GM12878 (cell line): ENCODE data around the gene IL1RL2. TPM values are rescaled to one million over a fixed set of nuclear protein-coding genes. Genes with fewer than 3 reads are reported as not detected.

Experiments used
- ATAC-seq: fragments of 200-7000 bp; cut with Tn5 transposase; 3 replicates; pipeline ENCODE4 v1.9.1; 2020; ENCODE audit warnings: mild to moderate bottlenecking, moderate library complexity
- BruUV-seq: library from RNA; stranded (reverse); fragments of 400-500 nt; replicated peaks from 2 replicates; lab custom pipeline; 2021; lab: Mats Ljungman, UMichigan
- CTCF ChIA-PET: fragments of 300-600 bp; sonication (Branson Sonifier 250); formaldehyde crosslinking; extraction: SDS; loops from one replicate; lab custom pipeline; 2021; ENCODE audit warnings: inconsistent platforms; lab: Yijun Ruan, JAX
- POLR2A ChIA-PET: fragments of 350-600 bp; formaldehyde crosslinking; extraction: SDS; loops from one replicate; lab custom pipeline; 2021; ENCODE audit warnings: inconsistent platforms; lab: Charles Lee
- RAD21 ChIA-PET: fragments of 300-600 bp; sonication (Branson Sonifier 250); formaldehyde crosslinking; loops from one replicate; lab custom pipeline; 2023; ENCODE audit warnings: antibody characterized with exemption; ENCODE audit not compliant: unreplicated experiment; lab: Charles Lee
- SMC1A ChIA-PET: fragments of 300-600 bp; sonication (Branson Sonifier 250); formaldehyde crosslinking; loops from one replicate; lab custom pipeline; 2023; ENCODE audit not compliant: unreplicated experiment, uncharacterized antibody; lab: Charles Lee
- DNase-seq: peaks from one replicate; pipeline ENCODE4 v3.0.0-alpha.2; 2011; ENCODE audit warnings: low read depth, low spot score
- FAIRE-seq: peaks from 3 replicates; lab custom pipeline; 2011; peaks lifted over from hg19 to GRCh38; lab: Jason Lieb, UNC
- H2AFZ ChIP-seq: 2 replicates; pipeline ENCODE4 v1.6.0; 2011; ENCODE audit warnings: low read depth, low read length, control low read depth; ENCODE audit not compliant: control insufficient read depth
- H3K27ac ChIP-seq: 2 replicates; pipeline ENCODE4 v1.5.1; 2011; ENCODE audit warnings: control low read depth; ENCODE audit not compliant: control insufficient read depth, insufficient read depth
- H3K27me3 ChIP-seq, 2 experiments: replicated peaks in 1 of 2; 2 replicates each; pipeline versions ENCODE4 v1.6.0 to v1.6.1; 2011; ENCODE audit warnings: low read length in 1 of 2; ENCODE audit not compliant: control insufficient read depth in 2 of 2, insufficient read depth in 2 of 2
- H3K36me3 ChIP-seq, 2 experiments: 2 replicates each; pipeline ENCODE4 v1.5.1; 2011; ENCODE audit warnings: low read length in 1 of 2; ENCODE audit not compliant: control insufficient read depth in 2 of 2, insufficient read depth in 2 of 2
- H3K4me1 ChIP-seq: 2 replicates; pipeline ENCODE4 v1.6.1; 2011; ENCODE audit warnings: mild to moderate bottlenecking, low read length, moderate library complexity, mixed read lengths; ENCODE audit not compliant: control insufficient read depth, insufficient read depth
- H3K4me2 ChIP-seq: 2 replicates; pipeline ENCODE4 v1.6.0; 2011; ENCODE audit warnings: control low read depth; ENCODE audit not compliant: control insufficient read depth, insufficient read depth
- H3K4me3 ChIP-seq: fragments of 200-600 bp; sonication (generic); 2 replicates; pipeline ENCODE4 v1.5.1; 2016
- H3K79me2 ChIP-seq: 2 replicates; pipeline ENCODE4 v1.6.0; 2011; ENCODE audit warnings: low read length; ENCODE audit not compliant: control insufficient read depth, insufficient read depth
- H3K9ac ChIP-seq: 2 replicates; pipeline ENCODE4 v1.8.0; 2011; ENCODE audit warnings: low read length, control low read depth, mixed read lengths; ENCODE audit not compliant: control insufficient read depth, insufficient read depth
- H3K9me3 ChIP-seq: replicated peaks from 3 replicates; pipeline ENCODE4 v1.5.1; 2011; ENCODE audit warnings: mild to moderate bottlenecking, low read length; ENCODE audit not compliant: control insufficient read depth, insufficient read depth
- H4K20me1 ChIP-seq: 2 replicates; pipeline ENCODE4 v1.6.0; 2011; ENCODE audit not compliant: control insufficient read depth, insufficient read depth
- CTCF ChIP-seq, 3 experiments: IDR thresholded peaks in 2 of 3; conservative IDR thresholded peaks in 1 of 3; 2 replicates each; pipeline ENCODE4 v1.5.1; 2011; ENCODE audit warnings: low read depth in 3 of 3, low read length in 3 of 3, mild to moderate bottlenecking in 3 of 3, control low read depth in 2 of 3, moderate library complexity in 2 of 3, inconsistent platforms in 1 of 3, mixed read lengths in 1 of 3; ENCODE audit not compliant: control insufficient read depth in 2 of 3, insufficient read depth in 1 of 3; ENCODE audit errors: extremely low read depth in 1 of 3
- MEF2B ChIP-seq: fragments of 450-650 bp; IDR thresholded peaks from 2 replicates; pipeline ENCODE4 v1.6.1; 2018; ENCODE audit warnings: mild to moderate bottlenecking, moderate library complexity; ENCODE audit not compliant: partially characterized antibody, poor library complexity, severe bottlenecking
- PAX5 ChIP-seq: IDR thresholded peaks from 2 replicates; pipeline ENCODE4 v1.6.1; 2011; ENCODE audit warnings: low read depth, low read length, borderline replicate concordance
- RELA ChIP-seq: fragments of 450-650 bp; IDR thresholded peaks from 2 replicates; pipeline ENCODE4 v1.8.0; 2014; ENCODE audit warnings: borderline replicate concordance; ENCODE audit not compliant: partially characterized antibody
- YY1 ChIP-seq: IDR thresholded peaks from 2 replicates; pipeline ENCODE4 v1.6.1; 2011; ENCODE audit warnings: low read depth, mild to moderate bottlenecking, low read length
- ZNF622 ChIP-seq: fragments of 450-650 bp; IDR thresholded peaks from 2 replicates; pipeline ENCODE4 v1.6.1; 2017; ENCODE audit warnings: mild to moderate bottlenecking, inconsistent platforms
- WGBS: methylation state at CpG from one replicate; pipeline ENCODE4 v1.1.6; 2016; ENCODE audit warnings: low lambda C conversion rate; ENCODE audit not compliant: insufficient replicate concordance, insufficient coverage; ENCODE audit errors: missing lambda C conversion rate; 5-methylcytosine and 5-hydroxymethylcytosine counted together
- in situ Hi-C: fragments of 300-500 bp; cut with MboI; formaldehyde crosslinking; loops from 9 replicates; pipeline ENCODE4 v1.14.3; 2018; ENCODE audit warnings: mixed read lengths
- intact Hi-C: fragments of 100-400 bp; cut with micrococcal nuclease; formaldehyde crosslinking; loops from one replicate; pipeline ENCODE4 v1.14.2; 2022; ENCODE audit not compliant: unreplicated experiment
- polyA plus RNA-seq, 11 experiments: library from polyadenylated mRNA; depleted of rRNA in 4 of 11; unstranded in 6 of 11; stranded (reverse) in 5 of 11; fragments of >200 nt; fragmentation: Nextera tagmentation in 4 of 11; fragmentation: Illumina TruSeq in 1 of 11; extraction: Ambion mirVana in 4 of 11; extraction: Trizol in 1 of 11; gene quantifications; 1 replicate in 1 of 11; 2 replicates in 10 of 11; pipeline versions ENCODE4 v1.2.1 to v1.2.3, GENCODE V29; 2011 to 2016; ENCODE audit warnings: inconsistent platforms in 2 of 11, missing spikeins in 2 of 11, low read depth in 1 of 11
- total RNA-seq, 4 experiments: library from RNA; depleted of rRNA in 3 of 4; stranded (reverse); fragments of >200 nt in 3 of 4; fragmentation: Illumina TruSeq in 1 of 4; extraction: Trizol in 1 of 4; gene quantifications; 2 replicates each; pipeline versions ENCODE4 v1.2.1 to v1.2.3, GENCODE V29; 2013 to 2021

Gene IL1RL2
- total and polyA plus RNA-seq, 10 of the 15 experiments (the other 5 are each of a cell fraction or from before 2014, with no cell fraction given) = not detected

- H3K4me3 ChIP-seq = no peak overlapping the region
- no peaks in the 10 kb centered on the region; the same call in 1 of the 2 replicates for H3K4me1 ChIP-seq
- no peak overlapping the region for H2AFZ ChIP-seq
- H3K36me3 ChIP-seq = no peaks in the 10 kb centered on the region
- no peaks in the 10 kb centered on the region; the same call in 1 of the 3 replicates for H3K9me3 ChIP-seq
- ChIA-PET POLR2A (interaction anchor here (0.7 kb wide), 1 partner anchor 149 kb away, joined by 3 read pairs; no protein-coding TSS in a partner anchor), SMC1A (interaction anchor here (0.8 to 1.4 kb wide), 3 partner anchors 17 to 155 kb away, joined by 3 read pairs; no protein-coding TSS in a partner anchor), RAD21 (no interaction called here), CTCF (interaction anchor here (0.9 to 1.3 kb wide), 2 partner anchors 10 to 204 kb away, joined by 3 to 4 read pairs; no protein-coding TSS in a partner anchor)
- no peak overlapping the region for H3K27ac ChIP-seq
- no peaks in the 10 kb centered on the region for H3K27me3 ChIP-seq
- intact Hi-C loops (no loop called here), in situ Hi-C loops (no loop called here)
- BruUV-seq = no TSS peak
- H3K4me2 ChIP-seq = no peak overlapping the region
- DNase-seq (no peak), FAIRE-seq (no peak), ATAC-seq (no peak)
- TF ChIP-seq YY1 = no peak
- TF ChIP-seq PAX5 = no peak
- TF ChIP-seq MEF2B = no peak
- no peak for TF ChIP-seq CTCF (IDR thresholded peaks at IDR 0.05 in 2 of 3, conservative IDR thresholded peaks at IDR 0.05 in 1 of 3; ENCODE audit: control insufficient read depth in 2 of 3, extremely low read depth in 1 of 3, insufficient read depth in 1 of 3, low read depth in 3 of 3, low read length in 3 of 3)
- TF ChIP-seq ZNF622 = no peak
- no peak for TF ChIP-seq RELA
- H3K9ac ChIP-seq = no peak overlapping the region
- H4K20me1 ChIP-seq = no peaks in the 10 kb centered on the region
- WGBS = 7% methylated on average over 6 of the region's 6 CpGs
- no peaks in the 10 kb centered on the region for H3K79me2 ChIP-seq
Measured at GRCh38 chr2:102229141-102229769, 42.4 kb downstream of the IL1RL2 start.
